Tracheal epithelial cell (primary cell): ENCODE results near the gene UGCG. TPM values are rescaled to one million over a fixed set of nuclear protein-coding genes. Genes with fewer than 3 reads are reported as not detected.

Source experiments
- total RNA-seq: library from RNA; depleted of rRNA; stranded (reverse); fragments of >200 nt; gene quantifications from 2 replicates; pipeline ENCODE4 v1.2.1, GENCODE V29; 2014

Gene UGCG
- total RNA-seq, result 67.8 and 198 TPM in 2 replicates

DNA sequence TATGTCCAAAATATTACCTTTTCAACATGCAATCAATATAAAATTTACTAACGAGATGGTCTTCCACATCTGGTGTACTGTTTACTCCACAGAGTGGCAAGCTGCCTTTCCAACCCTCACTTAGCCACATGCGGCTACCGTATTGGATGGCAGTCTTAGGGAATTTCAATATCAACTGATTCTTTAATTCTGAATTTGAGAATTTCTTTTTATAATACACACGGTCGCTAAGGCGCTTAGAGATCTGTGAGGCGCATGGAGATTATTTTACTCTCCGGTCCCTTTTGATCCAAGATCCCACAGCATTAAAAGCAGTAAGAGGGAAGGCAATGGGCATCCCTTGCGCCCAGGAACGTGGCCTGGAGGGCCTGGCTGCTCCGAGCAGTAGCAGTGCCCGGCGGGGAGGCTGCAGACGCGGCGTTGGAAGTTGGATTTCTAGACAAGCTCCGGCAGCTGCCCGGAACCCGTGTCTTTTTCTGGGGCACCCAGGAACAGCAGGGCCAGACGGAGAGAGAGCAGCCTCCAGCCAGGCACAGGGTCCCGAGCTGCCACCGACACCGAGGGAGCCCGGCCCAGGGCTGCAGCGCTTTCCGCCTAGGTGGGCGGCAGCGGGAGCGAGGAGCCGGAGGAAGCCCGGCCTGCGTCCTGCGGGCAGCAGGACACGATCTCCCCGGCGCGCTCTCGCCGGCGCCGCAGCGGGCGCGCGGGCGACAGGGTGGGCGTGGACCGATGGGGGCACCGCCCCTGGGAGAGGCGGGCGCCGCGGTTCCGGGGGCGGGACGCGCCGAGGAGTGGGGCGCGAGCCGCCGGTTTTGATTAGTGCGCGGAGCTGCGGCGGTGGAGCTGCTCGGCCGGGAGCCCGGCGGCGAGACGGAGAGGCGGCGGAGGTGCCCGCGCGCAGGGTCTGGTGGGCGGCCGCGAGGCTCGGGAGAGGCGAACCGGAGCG lies at the start of gene UGCG:
Gene UGCG, plus strand, starts transcription at position 819 of the 946 bp plus-strand sequence. CDS start 402 bp downstream, outside the sequence.

Other genes starting within 250 kb of the UGCG start
- gene GNG10, start 235.2 kb upstream of the UGCG start, total RNA-seq, result 48.7 and 52.4 TPM in 2 replicates
- gene SHOC1, start 101.9 kb upstream of the UGCG start, total RNA-seq, result under 0.01 TPM in 1 of 2 replicates, not detected in the other